A673 (cell line): Measurements from ENCODE around the gene DIO2. TPM values are rescaled to one million over a fixed set of nuclear protein-coding genes. Genes with fewer than 3 reads are reported as not detected.

Source experiments
- BruUV-seq: library from RNA; stranded (reverse); fragments of 400-500 nt; replicated peaks from 2 replicates; lab custom pipeline; 2021; lab: Mats Ljungman, UMichigan
- CTCF ChIA-PET: fragments of 300-600 bp; sonication (Branson Sonifier 250); formaldehyde crosslinking; loops from one replicate; lab custom pipeline; 2022; ENCODE audit warnings: antibody characterized with exemption; lab: Charles Lee
- POLR2A ChIA-PET: fragments of 300-600 bp; sonication (Branson Sonifier 250); formaldehyde crosslinking; loops from one replicate; lab custom pipeline; 2022; ENCODE audit warnings: antibody characterized with exemption; ENCODE audit not compliant: low non-redundant PET; lab: Charles Lee
- DNase-seq: peaks from one replicate; pipeline ENCODE4 v3.0.0-alpha.2; 2015; ENCODE audit warnings: low spot score
- H3K27ac ChIP-seq: fragments of 200-600 bp; sonication (generic); 2 replicates; pipeline ENCODE4 v1.5.1; 2016; ENCODE audit warnings: mixed run types, low read depth, mild to moderate bottlenecking, mixed read lengths, antibody characterized with exemption, low read length; ENCODE audit not compliant: poor library complexity, severe bottlenecking
- H3K27me3 ChIP-seq: fragments of 200-600 bp; sonication (generic); replicated peaks from 2 replicates; pipeline ENCODE4 v1.6.1; 2017; ENCODE audit warnings: mixed run types, low read depth, mild to moderate bottlenecking, mixed read lengths, antibody characterized with exemption, low read length; ENCODE audit not compliant: insufficient read depth, poor library complexity
- H3K36me3 ChIP-seq: fragments of 200-600 bp; sonication (generic); 2 replicates; pipeline ENCODE4 v1.6.1; 2016; ENCODE audit warnings: mixed run types, mild to moderate bottlenecking, mixed read lengths, antibody characterized with exemption, low read length; ENCODE audit not compliant: insufficient read depth, poor library complexity, severe bottlenecking
- H3K4me1 ChIP-seq: fragments of 200-600 bp; sonication (generic); 2 replicates; pipeline ENCODE4 v1.6.1; 2017; ENCODE audit warnings: mixed run types, mild to moderate bottlenecking, mixed read lengths, antibody characterized with exemption, low read length; ENCODE audit not compliant: insufficient read depth, poor library complexity, severe bottlenecking
- H3K4me3 ChIP-seq: fragments of 200-600 bp; sonication (generic); 2 replicates; pipeline ENCODE4 v1.5.1; 2016; ENCODE audit warnings: low read depth, mixed run types, mild to moderate bottlenecking, mixed read lengths, low read length; ENCODE audit not compliant: poor library complexity, severe bottlenecking
- H3K9me3 ChIP-seq: fragments of 200-600 bp; sonication (generic); 2 replicates; pipeline ENCODE4 v1.6.1; 2016; ENCODE audit warnings: mixed run types, low read depth, mild to moderate bottlenecking, mixed read lengths, antibody characterized with exemption, low read length; ENCODE audit not compliant: poor library complexity, severe bottlenecking
- EZH2 ChIP-seq: fragments of 200-600 bp; sonication (generic); IDR thresholded peaks from 2 replicates; pipeline ENCODE4 v1.6.1; 2017; ENCODE audit warnings: borderline replicate concordance, low read depth, mild to moderate bottlenecking, mixed read lengths, antibody characterized with exemption, low read length; ENCODE audit not compliant: poor library complexity, severe bottlenecking
- intact Hi-C: fragments of 100-400 bp; cut with micrococcal nuclease; formaldehyde crosslinking; loops from one replicate; pipeline ENCODE4 v1.10.0; 2022; ENCODE audit not compliant: unreplicated experiment
- total RNA-seq: library from RNA; stranded (reverse); gene quantifications from 2 replicates; pipeline ENCODE4 v1.2.3, GENCODE V29; 2021
- TF ChIP-seq, protein P1 (sequence below): fragments of 300-800, 200-600 bp; sonication (generic); conservative IDR thresholded peaks from 2 replicates; pipeline ENCODE4 v1.5.1; 2017; ENCODE audit warnings: low read depth, mild to moderate bottlenecking, antibody characterized with exemption, low read length, moderate library complexity, mixed read lengths

The DIO2 gene
- total RNA-seq, 1 experiment from 2014 or later, result 0.09 TPM

GRCh38 chr14:80150301-80150700, 61.0 kb downstream of the DIO2 start:
- ChIA-PET CTCF (no interaction called here), POLR2A (interaction anchor here (0.7 kb wide), 1 partner anchor 1473 kb away, joined by 3 read pairs; no protein-coding TSS in a partner anchor)
- H3K4me1 ChIP-seq, result no peaks in the 10 kb centered on the region
- no peak overlapping the region for H3K27ac ChIP-seq
- no peaks in the 10 kb centered on the region for H3K27me3 ChIP-seq
- no peaks in the 10 kb centered on the region for H3K9me3 ChIP-seq
- no peaks in the 10 kb centered on the region for H3K36me3 ChIP-seq
- no TSS peak for BruUV-seq
- H3K4me3 ChIP-seq, result no peak overlapping the region
- no peak for TF ChIP-seq EZH2
- TF ChIP-seq, protein P1, sequence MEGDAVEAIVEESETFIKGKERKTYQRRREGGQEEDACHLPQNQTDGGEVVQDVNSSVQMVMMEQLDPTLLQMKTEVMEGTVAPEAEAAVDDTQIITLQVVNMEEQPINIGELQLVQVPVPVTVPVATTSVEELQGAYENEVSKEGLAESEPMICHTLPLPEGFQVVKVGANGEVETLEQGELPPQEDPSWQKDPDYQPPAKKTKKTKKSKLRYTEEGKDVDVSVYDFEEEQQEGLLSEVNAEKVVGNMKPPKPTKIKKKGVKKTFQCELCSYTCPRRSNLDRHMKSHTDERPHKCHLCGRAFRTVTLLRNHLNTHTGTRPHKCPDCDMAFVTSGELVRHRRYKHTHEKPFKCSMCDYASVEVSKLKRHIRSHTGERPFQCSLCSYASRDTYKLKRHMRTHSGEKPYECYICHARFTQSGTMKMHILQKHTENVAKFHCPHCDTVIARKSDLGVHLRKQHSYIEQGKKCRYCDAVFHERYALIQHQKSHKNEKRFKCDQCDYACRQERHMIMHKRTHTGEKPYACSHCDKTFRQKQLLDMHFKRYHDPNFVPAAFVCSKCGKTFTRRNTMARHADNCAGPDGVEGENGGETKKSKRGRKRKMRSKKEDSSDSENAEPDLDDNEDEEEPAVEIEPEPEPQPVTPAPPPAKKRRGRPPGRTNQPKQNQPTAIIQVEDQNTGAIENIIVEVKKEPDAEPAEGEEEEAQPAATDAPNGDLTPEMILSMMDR, result no peak
- intact Hi-C loops, result no loop called here
- no peak for DNase-seq
